ENCODE measurements around the gene POLRMT.

- TF ChIP-seq POLR2A (IDR thresholded peaks at IDR 0.05) = no peak
- TF ChIP-seq CTCF (IDR thresholded peaks at IDR 0.05) = no peak
These were observed 45.6 kb upstream of the POLRMT start for GRCh38 chr19:678791-679388.

Measured in heart left ventricle (tissue), 13 donors.